Measurements from ENCODE around the gene SAMD8.
"Not testable (repeated sequence)": the region's sequence is repeated elsewhere in the genome, so short reads cannot be mapped to it uniquely, and the experiment has no call there.

The SAMD8 gene

DNA sequence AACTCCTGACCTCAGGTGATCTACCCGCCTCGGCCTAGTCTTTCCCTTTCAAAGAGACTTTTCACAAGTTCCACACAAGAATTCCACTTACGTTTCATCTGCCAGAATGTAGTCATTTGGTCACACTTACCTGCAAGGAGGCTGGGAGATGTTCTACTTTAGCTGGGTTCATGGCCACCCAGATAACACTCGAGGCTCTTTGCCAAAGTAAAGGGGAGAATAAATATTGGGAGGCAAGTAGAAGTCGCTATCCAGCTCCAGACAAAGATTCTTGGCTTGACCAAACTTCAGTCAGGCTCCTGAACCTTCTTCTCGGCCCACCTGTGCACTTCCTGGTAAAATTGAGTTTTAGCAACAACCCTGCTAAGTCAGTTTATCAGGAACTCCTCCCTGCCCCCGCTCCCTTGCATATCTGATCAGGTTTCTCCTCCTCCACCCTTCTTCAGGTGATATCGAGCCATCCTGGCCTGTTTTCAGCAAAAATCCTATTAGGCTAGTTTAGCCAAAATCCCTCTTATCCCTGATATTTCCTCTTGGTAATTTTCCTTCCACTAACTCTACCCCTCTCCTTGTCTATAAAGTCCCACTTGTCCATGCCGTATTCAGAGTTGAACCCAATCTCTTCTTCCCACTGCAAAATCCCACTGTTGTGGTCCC is 25.1 kb upstream of the SAMD8 start:
- no peak for DNase-seq (ENCODE audit: low spot score)

DNA sequence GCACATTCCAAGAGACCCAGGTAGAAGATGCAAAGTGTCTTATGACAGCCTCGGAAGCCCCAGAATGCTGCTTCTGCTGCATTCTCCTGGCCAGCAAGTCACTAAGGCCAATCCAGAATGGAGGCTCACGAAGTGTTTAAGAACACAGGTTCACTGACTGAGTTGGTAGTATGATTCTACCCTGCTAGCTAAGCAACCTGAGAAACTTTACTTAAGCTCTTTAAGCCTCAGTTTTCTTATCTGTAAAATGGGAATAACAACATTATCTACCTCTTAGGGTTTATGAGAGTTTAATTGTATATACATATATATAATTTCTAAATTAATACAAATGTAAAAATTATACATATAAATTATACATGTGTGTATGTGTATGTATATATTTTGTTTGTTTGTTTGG is 22.8 kb upstream of the SAMD8 start:
- no peak for DNase-seq (ENCODE audit: low spot score)

DNA sequence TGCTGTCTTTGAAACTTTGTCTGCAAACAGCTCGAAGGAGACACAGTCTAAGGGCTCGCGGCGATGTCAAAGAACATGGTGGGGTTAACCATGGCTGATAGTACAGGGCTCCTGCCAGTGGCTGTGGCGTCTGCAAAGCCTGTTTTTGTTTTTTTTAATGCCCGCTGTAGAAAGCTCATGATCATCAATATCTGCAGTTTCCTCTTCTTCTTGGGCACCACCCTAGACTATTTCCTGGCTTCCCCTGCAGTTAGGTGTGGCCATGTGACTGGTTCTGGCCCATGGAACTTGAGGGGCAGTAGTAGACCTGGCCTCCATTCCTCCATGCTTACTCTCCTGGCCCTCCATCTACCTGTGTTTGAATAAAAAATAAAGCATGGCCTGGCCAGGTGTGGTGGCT is 21.8 kb upstream of the SAMD8 start:
- DNase-seq (ENCODE audit: low spot score): no peak

DNA sequence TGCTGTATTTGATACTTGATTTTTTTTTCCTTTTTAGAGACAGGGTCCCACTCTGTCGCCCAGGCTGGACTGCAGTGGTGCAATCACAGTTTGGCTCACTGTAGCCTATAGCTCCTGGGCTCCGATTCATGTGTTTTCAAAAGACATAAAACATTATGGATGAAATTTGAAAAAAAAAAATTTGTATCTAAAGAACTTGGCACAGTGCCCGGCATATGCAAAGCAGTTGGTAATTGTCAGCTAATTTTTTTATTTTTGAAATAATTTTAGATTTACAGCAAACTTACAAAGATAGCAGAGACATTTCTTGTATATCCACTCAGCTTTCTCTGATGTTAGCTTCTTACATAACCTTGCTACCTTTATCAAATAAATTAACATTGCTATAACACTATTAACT is 20.3 kb upstream of the SAMD8 start:
- DNase-seq (ENCODE audit: low spot score): no peak

DNA sequence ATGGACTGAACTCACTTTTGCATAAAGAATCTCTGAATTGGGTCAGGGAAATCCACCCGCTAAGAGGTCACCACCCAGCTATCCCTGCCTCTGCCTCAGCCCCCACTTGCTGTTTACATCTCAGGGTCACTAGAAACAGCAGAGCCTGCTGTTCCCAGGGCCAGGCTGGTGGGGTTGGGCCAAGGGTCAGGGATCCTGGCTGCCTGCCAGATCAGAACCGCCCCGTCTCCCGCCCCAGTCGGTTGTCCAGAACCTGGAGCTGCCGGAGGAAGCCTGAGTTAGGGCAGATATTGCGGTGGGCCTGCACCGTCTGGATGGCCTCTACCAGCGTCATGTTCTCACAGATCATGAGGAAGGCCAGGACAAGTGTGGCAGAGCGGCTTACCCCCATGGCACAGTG is 17.0 kb upstream of the SAMD8 start:
- DNase-seq (ENCODE audit: low spot score): no peak

DNA sequence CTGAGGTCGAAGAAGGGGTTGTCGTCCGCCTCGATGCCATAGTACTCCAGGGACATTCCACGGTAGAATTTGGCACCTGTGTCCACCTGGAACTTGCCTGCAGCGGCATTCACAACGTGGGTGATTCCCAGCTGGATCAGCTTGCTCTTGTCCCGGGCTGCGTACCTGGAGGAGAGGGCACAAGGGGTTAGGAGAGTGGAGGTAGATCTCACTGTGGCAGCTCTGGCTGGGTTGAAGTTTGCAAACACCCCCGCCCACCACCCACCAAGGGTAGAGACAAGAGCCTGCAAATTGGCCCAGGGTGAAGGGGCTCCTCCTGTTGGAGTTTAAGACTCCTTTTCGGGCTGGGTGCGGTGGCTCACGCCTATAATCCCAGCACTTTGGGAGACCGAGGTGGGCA is 15.8 kb upstream of the SAMD8 start:
- no peak for DNase-seq (ENCODE audit: low spot score)

DNA sequence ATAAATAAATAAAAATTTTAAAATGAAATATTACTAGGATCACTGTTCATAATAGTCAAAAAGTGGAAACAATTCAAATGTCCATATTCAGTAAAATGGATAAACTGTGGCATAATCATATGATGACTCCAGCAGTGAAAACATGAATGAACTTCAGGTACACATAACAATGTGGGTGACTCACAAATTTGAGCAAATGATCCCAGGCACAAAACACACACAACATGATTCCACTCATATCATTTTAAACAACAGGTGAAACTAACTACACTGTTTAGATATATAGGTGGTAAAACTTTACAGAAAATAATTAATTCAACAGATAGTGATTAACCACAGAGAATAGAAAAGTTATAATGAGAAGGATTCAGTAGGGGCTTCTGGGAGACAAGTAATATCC is 14.7 kb upstream of the SAMD8 start:
- no peak for DNase-seq (ENCODE audit: low spot score)

DNA sequence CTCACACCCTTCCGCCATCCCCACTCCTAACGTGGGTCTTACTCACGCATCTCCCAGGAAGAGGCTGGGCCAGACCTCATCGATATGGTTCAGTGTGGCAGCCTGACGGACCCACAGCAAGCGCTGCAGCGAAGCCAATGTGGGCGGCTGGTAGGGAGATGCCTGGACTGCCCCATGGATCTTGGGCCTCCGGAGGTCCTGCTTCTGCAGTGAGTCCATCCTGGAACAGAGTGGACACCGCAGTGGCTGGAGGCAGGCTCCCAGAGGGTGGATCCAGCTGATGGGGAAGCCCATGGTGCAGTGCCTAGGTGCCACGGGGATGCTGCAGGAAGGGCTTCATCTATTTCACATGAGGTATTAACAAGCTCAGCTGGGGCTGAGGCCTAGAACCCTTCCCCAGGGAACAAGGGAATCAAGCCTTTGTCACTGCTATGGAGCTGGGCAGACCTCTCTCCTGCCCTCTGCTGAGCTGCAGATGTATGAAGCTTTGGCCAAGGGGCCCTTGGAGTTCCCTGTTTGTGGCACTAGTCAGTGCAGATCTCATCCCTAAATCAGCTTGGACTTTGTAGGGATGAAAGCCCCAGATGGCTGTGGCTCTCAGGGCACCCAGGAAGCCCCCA is 13.7 kb upstream of the SAMD8 start:
- peak; percentile 8 for DNase-seq (ENCODE audit: low spot score)

DNA sequence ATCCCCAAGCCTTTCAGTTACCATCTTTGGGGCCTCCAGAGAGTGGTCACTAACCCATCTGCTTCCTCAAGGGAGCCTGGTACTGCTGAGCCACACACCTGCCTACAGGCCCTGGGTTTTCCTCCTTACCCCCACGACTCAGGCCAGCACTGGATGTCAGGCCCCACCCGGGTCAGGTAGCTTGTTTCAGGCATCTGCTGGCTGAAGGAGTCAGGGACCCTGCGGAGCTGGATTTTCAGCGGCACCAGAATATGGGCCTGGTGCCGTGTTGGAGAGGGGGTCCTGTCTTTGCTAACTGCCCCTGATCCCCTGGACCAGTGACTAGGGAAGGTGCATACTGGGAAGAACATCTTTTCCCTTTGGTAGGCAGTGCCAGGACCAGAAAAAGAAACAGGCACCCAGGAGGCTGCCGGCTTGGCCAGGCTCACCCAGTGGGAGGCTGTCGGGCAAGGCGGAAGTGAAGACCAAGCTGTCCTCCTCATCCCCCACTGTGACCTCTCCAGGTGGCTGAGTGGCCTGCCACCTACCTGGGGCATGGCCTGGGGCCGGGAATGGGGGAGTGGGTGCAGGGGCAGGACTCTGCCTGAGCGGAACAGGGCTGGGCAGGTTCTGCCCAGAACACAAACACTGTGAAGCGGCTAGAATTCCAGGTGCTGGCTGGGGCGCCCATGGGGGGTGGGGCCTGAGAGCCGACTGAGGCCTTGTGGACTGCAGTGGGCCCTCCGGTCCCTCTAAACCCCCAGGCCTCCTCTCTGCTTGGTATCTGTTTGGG is 12.4 kb upstream of the SAMD8 start:
- DNase-seq (ENCODE audit: low spot score): no peak

DNA sequence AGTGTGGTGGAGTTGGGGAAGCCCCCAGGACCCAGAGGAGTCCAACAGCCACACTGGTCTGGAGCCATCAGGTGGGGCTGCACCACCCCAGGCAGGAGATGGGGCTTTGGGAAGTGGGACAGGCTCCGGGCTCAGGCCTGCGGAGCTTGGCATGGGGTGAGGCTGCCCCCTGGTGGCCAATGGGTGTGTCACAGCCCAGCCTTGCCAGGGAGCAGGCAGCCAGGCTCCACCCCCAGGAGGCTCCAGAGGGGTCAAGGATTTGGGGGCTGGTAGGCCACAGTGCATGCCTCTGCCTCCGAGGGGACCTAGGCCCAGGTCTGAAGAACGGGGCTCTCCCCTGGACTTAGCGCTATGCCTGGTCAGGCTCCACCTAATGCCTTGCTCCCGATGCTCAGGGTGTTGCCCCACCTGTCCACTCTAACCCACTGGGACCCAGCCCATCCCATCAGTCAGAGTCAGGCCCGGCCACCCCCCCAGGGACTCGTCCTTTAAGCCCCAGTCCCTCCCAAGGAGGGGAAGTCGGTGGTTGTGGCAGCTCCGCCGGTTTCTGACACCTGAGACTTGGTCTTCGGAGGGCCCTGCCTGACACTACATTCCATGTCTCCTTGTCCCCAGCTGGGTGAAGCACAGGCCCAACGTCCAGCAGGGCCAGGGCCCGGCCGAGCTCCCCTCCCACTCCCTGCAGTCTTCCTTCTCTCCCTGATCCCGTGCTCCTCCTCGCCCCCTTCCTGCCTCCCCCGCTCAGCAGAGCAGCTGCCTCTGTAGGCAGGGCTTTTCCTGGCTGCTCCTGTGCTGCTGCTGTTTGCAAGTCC is 11.3 kb upstream of the SAMD8 start:
- peak; percentile 33 for DNase-seq (ENCODE audit: low spot score)

DNA sequence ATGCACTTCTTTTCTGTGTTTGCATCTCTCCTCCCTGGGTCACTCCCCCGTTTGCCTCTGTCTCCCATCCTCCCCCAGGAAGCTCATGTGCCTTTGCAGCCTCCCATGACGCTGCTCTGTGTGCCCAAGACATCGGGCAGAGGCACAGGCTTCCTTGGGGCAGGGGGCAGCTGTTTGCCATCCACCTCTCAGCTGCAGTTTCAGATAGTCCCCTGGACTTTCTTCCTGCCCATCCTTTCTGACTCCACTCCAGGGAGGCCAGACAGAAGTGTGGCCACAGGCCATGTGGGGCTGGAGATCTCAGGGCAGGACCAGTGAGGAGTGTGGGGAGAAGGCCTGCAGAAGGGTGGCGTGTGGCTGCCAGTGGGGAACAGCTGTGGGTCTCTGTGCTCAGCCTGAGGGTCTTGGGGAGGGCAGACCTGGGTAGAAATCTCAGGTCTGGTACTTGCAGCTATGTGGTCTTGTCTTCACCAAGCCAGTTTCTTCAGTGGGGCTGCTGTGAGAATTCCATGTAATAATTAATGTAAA is 10.6 kb upstream of the SAMD8 start:
- no peak for DNase-seq (ENCODE audit: low spot score)

DNA sequence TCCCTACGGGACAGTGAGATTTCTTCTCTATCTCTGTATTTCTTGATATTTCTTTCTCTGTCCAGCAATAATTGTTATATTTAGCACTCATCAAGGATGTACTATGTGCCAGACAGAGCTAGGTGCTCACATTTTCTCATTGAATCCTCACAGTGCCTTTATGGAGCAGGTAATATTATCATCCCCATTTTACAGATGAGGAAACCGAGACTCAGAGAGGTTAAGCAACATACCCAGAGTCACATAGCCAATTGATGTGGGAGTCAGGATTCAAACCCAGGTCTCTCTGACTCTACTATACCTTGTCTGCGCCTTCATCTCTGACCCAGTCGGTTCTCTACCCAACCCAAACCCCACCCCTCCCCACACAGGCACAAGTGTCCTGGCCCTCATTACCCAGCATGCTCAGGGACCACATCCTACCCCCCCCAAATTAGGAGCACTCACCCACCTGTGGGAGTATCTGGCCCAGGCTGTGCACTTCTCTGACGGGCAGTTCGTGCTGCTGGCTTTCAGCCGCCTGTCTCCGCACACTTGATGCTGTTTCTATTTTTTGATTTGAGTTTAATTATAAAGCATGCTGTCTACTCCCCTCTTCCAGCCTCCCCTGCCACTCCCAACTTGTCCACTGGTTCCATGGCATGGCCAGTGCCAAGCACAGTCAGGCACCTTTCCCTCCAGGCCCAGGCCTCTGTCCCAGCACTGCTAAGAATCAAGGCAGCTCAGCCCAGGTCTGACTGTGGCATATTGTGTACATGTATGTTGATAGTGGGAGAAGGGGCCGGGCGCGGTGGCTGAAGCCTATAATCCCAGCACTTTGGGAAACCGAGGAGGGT is 9.8 kb upstream of the SAMD8 start:
- DNase-seq (ENCODE audit: low spot score): no peak

DNA sequence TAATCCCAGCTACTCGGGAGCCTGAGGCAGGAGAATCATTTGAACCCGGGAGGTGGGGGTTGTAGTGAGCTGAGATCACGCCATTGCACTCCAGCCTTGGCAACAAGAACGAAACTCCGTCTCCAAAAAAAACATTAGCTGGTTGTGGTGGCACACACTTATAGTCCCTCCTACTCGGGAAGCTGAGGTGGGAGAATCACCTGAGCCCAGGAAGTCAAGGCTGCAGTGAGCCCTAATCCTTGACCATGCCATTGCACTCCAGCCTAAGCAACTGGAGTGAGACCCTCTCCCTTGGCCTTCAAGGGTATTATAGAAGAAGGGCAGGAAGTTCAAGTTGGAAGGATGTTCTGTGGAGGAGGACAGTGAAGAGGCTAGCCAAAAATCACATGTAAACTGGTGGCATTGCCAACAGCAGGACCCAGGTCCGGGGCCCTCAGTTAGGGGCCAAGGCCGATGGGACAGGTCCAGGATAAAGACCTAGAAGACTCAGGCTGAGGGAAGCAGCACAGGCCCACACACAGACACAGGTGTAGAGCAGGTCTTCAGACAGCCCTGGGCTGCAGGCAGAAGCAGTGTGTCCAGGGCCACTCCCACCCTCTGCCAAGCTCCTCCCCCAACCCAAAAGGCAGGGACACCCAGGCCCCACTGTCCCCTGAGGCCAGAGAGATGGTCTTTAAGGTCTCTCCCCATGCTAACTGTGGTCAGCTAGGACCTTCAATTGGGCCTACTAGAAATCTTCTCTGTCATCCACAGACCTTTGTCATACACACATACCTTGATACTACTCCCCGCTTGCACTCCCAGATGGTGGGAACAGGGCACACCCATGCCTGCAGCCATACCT is 8.4 kb upstream of the SAMD8 start:
- DNase-seq (ENCODE audit: low spot score): no peak

DNA sequence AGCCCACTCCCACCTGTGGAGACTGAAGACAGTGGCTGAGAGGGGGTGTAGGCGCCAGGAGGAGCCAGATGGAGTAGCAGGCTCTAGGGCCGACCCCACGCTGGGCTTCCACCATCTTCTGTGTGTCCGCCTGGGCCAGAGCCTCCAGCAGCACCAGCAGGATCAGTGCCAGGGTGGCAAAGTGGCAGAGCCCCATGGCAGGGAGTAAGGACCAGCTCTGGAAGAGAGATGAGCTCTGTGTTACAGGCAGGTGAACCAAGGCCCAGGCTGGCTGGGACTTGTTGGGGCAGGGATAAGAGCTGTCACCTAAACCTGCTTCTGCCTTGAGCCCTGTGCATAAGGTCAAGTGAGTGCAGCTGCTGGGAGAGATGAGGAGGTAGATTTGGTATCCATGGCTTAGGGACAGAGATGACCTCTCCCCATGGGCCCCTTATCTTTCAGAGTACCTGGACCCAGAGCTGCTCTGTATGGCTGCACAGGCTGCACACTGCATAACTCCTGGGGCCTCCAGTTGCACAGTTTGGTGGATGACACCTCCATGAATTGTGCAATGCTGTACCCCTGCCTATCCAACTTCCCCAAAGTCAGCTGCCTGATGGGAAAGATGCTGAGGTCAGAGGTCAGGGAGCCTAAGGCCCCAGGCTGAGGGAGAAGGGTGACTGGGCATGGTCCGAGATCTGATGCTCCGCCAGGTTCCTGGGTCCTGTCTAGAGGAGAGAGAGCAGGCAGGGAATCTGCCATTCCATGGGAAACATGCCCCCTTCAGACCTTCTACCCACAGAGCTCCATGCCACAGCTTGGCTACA is 7.4 kb upstream of the SAMD8 start:
- DNase-seq (ENCODE audit: low spot score): no peak

DNA sequence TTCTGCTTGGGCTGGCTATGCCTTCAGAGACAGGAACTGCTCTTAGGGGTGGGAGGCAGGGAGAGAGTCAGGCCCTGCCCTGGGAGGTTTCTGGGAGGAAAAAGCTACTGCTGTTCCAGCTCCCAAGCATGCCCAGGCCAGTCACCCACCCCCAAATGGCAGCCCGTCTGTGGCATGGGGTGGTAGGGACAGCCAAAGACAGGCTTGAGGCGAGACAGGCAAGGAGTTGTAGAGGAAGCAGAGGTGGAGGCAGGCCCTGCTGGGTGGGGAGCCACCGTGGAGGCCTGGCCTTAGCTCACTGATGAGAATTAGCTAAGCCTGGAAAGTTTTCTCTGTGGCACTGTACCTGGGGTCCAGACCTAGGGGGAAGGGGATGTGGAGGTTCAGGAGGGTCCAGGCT is 6.6 kb upstream of the SAMD8 start:
- DNase-seq (ENCODE audit: low spot score): no peak

DNA sequence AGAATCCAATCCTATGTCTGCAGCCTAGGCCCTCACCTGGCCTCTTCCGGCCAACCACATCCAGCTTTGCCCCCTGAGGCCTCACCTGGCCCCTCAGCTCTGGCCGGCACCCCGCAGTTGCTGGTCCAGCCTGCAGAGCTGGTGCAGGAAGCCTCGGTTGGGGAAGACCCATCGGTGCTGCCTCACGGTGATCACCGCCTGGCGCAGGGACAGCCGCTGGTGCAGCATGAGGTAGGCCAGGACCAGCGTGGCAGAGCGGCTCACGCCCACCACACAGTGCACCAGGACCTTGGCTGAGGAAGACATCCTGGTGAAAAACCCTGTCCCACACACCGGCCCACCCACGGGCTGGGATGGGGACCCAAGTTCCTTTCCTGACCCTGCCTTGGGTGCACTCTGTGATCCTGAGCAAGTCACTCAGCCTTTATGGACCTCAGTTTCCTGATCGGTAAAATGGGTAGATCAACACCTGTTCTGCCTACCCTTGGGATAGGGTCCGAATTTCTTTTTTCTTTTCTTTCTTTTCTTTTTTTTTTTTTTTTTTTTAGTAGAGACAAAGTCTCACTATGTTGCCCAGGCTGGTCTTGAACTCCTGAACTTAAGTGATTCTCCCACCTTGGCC is 5.8 kb upstream of the SAMD8 start:
- no peak for DNase-seq (ENCODE audit: low spot score)

DNA sequence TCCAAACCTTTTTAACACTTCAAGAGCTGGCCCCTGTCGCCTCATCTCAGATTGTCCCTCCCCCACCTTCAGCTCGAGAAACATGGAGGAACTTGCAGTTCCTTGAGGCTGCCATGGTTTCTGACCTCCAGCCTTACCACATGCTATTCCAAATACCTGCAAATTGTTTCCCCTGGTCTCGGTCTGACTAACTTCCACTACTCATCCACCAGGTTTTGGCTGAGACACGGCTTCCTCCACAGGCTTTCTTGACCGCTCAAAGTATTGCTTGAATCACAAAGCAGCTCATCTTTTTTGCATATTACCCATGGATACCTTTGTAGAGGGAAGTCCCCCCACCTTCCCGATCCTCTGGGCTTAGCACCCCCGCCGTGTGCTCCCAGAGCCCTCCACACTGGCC is 5.2 kb upstream of the SAMD8 start:
- no peak for DNase-seq (ENCODE audit: low spot score)

DNA sequence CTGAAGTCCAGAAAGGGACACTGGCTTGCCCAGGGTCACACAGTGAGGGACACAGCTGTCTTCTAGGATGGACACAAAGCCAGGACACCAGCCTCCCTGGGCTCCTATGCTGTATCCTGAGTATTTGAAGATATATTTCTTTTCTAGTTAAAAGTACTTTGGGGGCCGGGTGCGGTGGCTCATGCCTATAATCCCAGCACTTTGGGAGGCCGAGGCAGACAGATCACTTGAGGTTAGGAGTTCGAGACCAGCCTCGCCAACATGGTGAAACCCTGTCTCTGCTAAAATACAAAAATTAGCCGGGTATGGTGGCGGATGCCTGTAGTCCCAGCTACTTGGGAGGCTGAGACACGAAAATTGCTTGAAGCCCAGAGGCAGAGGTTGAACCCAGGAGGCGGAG is 4.6 kb upstream of the SAMD8 start:
- not testable (repeated sequence) for DNase-seq (ENCODE audit: low spot score)
